Measurements from ENCODE around the gene SLFN13. TPM values are rescaled to one million over a fixed set of nuclear protein-coding genes. Genes with fewer than 3 reads are reported as not detected.

The SLFN13 gene
- polyA plus RNA-seq, 1 experiment, result 3.1 TPM

DNA sequence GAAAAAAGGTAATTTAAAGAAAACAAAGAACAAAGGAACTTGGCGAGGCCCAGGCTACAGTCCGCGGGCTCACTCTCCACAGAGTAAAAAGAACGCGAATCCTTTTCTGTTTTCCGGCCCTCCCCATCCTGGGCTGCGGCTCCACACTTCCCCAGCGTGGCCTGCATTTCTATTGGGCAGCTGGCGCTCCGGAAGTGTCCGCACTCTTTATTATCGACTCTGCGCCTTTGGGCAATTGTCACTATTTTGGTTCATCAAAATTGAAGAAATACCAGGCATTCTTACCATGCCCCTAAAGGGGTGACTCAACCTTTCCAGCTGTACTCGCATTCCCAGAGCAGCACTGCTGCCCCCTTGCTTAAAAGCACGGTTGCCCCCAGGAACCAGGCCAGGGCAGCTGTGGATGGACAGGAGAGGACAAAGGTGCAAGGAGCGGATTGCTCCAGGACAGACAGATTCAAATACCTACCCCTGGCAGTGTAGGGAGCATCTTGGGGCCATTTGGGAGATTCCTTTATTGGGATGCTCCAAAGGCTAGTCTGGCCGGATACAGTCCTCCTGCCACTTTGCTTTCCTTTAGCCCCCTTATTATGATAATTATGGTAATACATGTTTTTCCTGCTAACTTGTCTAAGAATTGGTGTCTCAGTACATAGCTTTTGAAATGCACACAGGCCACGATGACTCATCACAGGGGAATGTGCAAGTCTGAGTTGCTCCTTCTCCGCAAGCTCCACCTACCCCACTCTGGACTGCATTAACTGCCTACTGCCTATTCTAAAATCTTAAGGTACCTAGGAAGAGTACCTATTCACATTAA lies 15.3 kb downstream of the SLFN13 start:
- peak overlapping the region; percentile 80 for H3K4me3 ChIP-seq (ENCODE audit: low read depth, low read length)
- DNase-seq (ENCODE audit: low read depth, low spot score), result peak; percentile 98
- TF ChIP-seq CTCF (IDR thresholded peaks at IDR 0.05; ENCODE audit: low read depth, low read length), result peak; percentile 50
- peak overlapping the region; percentile 99 for H3K27ac ChIP-seq (ENCODE audit: low read depth, low read length)
- POLR2A ChIA-PET, result interaction anchor here (0.6 to 2.1 kb wide), 10 partner anchors 10 to 370 kb away, joined by 3 to 25 read pairs (median 4); partner anchors contain the start of genes SLFN11, SLFN13 and SLFN5
- no peaks in the 10 kb centered on the region for H3K9me3 ChIP-seq (ENCODE audit: control insufficient read depth, insufficient read depth, low read length)
- CTCF ChIA-PET, result interaction anchor here (0.7 to 1.2 kb wide), 6 partner anchors 15 to 314 kb away, joined by 3 to 8 read pairs (median 3); partner anchors contain the start of gene SLFN13
- H3K27me3 ChIP-seq (ENCODE audit: control insufficient read depth, insufficient read depth, low read length), result no peaks in the 10 kb centered on the region

DNA sequence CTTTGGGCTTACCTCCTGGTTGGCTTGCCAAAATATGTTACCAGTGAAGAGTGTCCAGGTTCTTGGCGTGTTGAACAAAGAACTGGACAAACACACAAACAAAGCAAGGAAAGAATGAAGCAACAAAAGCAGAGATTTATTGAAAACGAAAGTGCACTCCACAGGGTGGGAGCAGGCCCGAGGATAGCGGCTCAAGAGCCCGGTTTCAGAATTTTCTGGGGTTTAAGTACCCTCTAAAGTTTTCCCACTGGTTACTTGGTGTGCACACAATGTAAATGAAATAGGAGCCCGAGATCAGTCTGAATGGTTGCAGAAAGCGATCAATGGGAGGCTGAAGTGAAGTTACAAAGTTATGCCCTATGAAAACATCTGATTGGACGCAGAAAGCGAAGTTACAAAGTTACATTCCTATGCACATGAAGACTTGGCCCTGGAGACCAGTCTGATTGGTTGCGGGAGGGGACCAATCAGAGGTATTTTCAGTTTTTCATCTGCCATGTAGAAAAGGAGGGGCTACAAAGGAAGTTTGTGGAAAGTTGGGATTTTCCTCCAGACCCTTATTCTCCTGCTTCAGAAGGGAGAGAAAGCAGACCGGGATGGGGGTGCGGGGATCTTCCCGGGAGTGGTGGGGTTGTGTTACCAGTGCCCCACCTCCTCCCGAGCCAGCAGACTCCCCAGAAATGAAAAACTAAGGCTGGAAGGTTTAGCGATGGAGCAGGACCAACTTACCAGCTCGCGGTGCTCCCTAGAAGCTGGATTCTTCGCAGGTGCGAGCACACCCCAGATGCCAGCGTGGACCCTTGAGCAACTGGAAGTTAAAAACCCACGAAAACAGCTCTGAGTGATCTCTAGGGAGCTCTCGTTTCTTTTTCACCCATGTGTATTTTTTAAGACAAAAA lies 16.1 kb downstream of the SLFN13 start, which contains the start of gene SLFN12:
Gene SLFN12, minus strand, starts transcription at position 325 of the 899 bp plus-strand sequence. CDS start 9,472 bp downstream, outside the sequence.
- Histone ChIP-seq H3K9me3 (ENCODE audit: control insufficient read depth, insufficient read depth, low read length) (no peaks in the 10 kb centered on the region), H3K4me3 (ENCODE audit: low read depth, low read length) (peak within 1 kb of the TSS; percentile 80), H3K27me3 (ENCODE audit: control insufficient read depth, insufficient read depth, low read length) (no peaks in the 10 kb centered on the region), H3K27ac (ENCODE audit: low read depth, low read length) (peak within 1 kb of the TSS; percentile 99)
- peak; percentile 95 for DNase-seq (ENCODE audit: low read depth, low spot score)
- CTCF ChIA-PET, result no interaction called here
- POLR2A ChIA-PET, result interaction anchor here (0.9 to 2.1 kb wide), 6 partner anchors 9 to 304 kb away, joined by 3 to 25 read pairs (median 4); partner anchors contain the start of genes SLFN11 and SLFN5
- TF ChIP-seq CTCF (IDR thresholded peaks at IDR 0.05; ENCODE audit: low read depth, low read length), result no peak

DNA sequence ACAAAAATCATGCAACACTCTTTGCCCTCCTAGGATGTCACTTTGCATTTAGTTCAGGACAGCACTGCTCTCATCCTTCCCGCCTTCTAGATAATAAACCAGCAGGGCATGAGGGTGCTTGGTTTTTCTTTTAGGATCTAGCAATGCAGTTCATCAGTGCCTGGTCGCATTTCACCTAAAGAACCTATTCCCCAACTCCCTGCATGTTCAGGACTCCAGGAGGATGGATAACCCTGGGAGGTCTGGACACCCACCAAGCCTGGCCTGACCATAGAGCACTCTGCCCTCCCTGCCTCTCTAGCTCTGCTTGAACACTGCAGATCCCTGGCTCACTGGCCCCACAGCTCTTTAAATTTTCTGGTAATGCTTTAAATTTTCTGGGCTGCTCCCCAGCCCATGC lies 18.9 kb downstream of the SLFN13 start:
- Histone ChIP-seq H3K4me3 (ENCODE audit: low read depth, low read length) (peak overlapping the region; percentile 10; the same call in 1 of the 2 replicates), H3K27ac (ENCODE audit: low read depth, low read length) (no peak overlapping the region), H3K9me3 (ENCODE audit: control insufficient read depth, insufficient read depth, low read length) (no peaks in the 10 kb centered on the region), H3K27me3 (ENCODE audit: control insufficient read depth, insufficient read depth, low read length) (no peaks in the 10 kb centered on the region)
- TF ChIP-seq CTCF (IDR thresholded peaks at IDR 0.05; ENCODE audit: low read depth, low read length), result no peak
- DNase-seq (ENCODE audit: low read depth, low spot score), result no peak
- CTCF ChIA-PET, result interaction anchor here (1.3 kb wide), 1 partner anchor 107 kb away, joined by 3 read pairs; no protein-coding TSS in a partner anchor
- POLR2A ChIA-PET, result interaction anchor here (1.1 kb wide), 1 partner anchor 56 kb away, joined by 4 read pairs; no protein-coding TSS in a partner anchor

DNA sequence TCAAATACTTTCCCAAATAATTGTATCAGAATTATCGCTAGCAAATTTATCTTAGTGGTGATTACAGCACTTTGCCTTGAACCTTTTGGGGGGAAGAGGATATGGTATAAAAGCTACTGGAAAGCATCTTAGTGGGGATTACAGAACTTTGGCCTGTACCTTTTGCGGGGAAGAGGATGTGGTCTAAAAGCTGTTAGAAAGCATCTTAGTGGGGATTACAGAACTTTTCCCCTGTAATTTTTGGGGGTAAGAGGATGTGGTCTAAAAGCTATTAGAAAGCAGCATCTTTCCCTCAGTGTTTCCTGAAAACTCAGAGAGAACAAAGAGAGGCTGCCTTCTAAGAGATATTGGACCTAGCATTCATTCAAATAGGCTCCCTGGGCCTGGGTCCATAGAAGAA lies 20.3 kb downstream of the SLFN13 start:
- ChIA-PET POLR2A (no interaction called here), CTCF (no interaction called here)
- no peak for TF ChIP-seq CTCF (IDR thresholded peaks at IDR 0.05; ENCODE audit: low read depth, low read length)
- Histone ChIP-seq H3K27ac (ENCODE audit: low read depth, low read length) (no peak overlapping the region), H3K9me3 (ENCODE audit: control insufficient read depth, insufficient read depth, low read length) (no peaks in the 10 kb centered on the region), H3K4me3 (ENCODE audit: low read depth, low read length) (no peak overlapping the region), H3K27me3 (ENCODE audit: control insufficient read depth, insufficient read depth, low read length) (no peaks in the 10 kb centered on the region)
- no peak for DNase-seq (ENCODE audit: low read depth, low spot score)
